HL-60 (cell line): ENCODE measurements around the gene HIRA.

ENCODE experiments used
- DNase-seq, 2 experiments: peaks; one replicate each; pipeline ENCODE4 v3.0.0-alpha.2; 2010 to 2020; ENCODE audit warnings: low read depth in 1 of 2, low spot score in 1 of 2
- H3K27ac ChIP-seq: fragments of 250-450 bp; sonication (Bioruptor Pico); replicated peaks from 2 replicates; pipeline ENCODE4 v1.5.1; 2020; ENCODE audit warnings: mild to moderate bottlenecking, moderate library complexity
- H3K27me3 ChIP-seq: fragments of 250-450 bp; sonication (Bioruptor Pico); 2 replicates; pipeline ENCODE4 v1.5.1; 2021; ENCODE audit warnings: mild to moderate bottlenecking, moderate library complexity; ENCODE audit not compliant: insufficient read depth, poor library complexity, severe bottlenecking
- H3K4me3 ChIP-seq: replicated peaks from 2 replicates; pipeline ENCODE4 v1.5.1; 2011; ENCODE audit warnings: mild to moderate bottlenecking, control low read depth, low read length; ENCODE audit not compliant: insufficient read depth
- CTCF ChIP-seq: IDR thresholded peaks from one replicate; pipeline ENCODE4 v1.5.1; 2011; ENCODE audit warnings: low read length, control low read depth, inconsistent platforms; ENCODE audit not compliant: insufficient read depth
- GABPA ChIP-seq: IDR thresholded peaks from 2 replicates; pipeline ENCODE4 v1.6.1; 2012; ENCODE audit warnings: low read depth
- POLR2AphosphoS5 ChIP-seq: IDR thresholded peaks from 2 replicates; pipeline ENCODE4 v1.6.1; 2012; ENCODE audit warnings: low read depth
- REST ChIP-seq: IDR thresholded peaks from 2 replicates; pipeline ENCODE4 v1.6.1; 2012; ENCODE audit warnings: low read depth; ENCODE audit not compliant: insufficient replicate concordance
- SPI1 ChIP-seq: IDR thresholded peaks from 2 replicates; pipeline ENCODE4 v1.6.1; 2012; ENCODE audit warnings: low read depth, mild to moderate bottlenecking, borderline replicate concordance

HIRA gene

GRCh38 chr22:19393704-19394103 lies 37.8 kb downstream of the HIRA start:
- H3K27ac ChIP-seq = no peak overlapping the region
- no peak for TF ChIP-seq REST
- TF ChIP-seq CTCF = no peak
- no peak for TF ChIP-seq POLR2AphosphoS5
- no peak for TF ChIP-seq SPI1
- no peak for TF ChIP-seq GABPA
- H3K27me3 ChIP-seq = no peaks in the 10 kb centered on the region
- no peak overlapping the region for H3K4me3 ChIP-seq
- no peak for DNase-seq

GRCh38 chr22:19387575-19387974 lies 44.0 kb downstream of the HIRA start:
- Histone ChIP-seq H3K4me3 (no peak overlapping the region), H3K27ac (no peak overlapping the region), H3K27me3 (no peaks in the 10 kb centered on the region)
- no peak for DNase-seq
- no peak for TF ChIP-seq CTCF
- TF ChIP-seq SPI1 = no peak
- TF ChIP-seq POLR2AphosphoS5 = no peak
- TF ChIP-seq REST = no peak
- TF ChIP-seq GABPA = no peak

DNA sequence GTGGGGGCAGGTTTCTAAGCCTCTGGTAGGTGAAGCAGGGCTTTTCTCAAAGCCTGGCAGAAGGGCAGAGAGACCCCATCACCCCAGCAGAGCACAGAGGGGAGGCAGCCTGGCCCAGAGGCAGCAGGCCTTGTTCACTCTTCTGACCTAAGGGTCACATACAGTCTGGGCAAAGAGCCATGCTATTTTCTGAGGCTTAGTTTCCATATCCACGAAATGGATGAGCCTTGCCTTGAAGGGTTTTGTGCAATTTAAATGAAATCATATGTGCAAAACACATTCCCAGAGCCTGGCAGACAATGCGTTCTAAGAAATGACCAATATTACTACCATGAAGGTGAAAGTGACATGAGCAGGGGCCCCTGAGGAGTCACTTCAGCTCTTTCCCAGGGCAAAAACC lies 44.5 kb downstream of the HIRA start:
- Histone ChIP-seq H3K4me3 (no peak overlapping the region), H3K27me3 (no peaks in the 10 kb centered on the region), H3K27ac (no peak overlapping the region)
- no peak for TF ChIP-seq GABPA
- TF ChIP-seq POLR2AphosphoS5 = no peak
- TF ChIP-seq CTCF = no peak
- no peak for TF ChIP-seq REST
- TF ChIP-seq SPI1 = no peak
- no peak for DNase-seq
